GM19351 (cell line): Measurements from ENCODE around the gene MBNL2.

Experiments used
- ATAC-seq: cut with Tn5 transposase; IDR thresholded peaks from one replicate; pipeline ENCODE4 v1.9.1; 2021; ENCODE audit warnings: mild to moderate bottlenecking, moderate library complexity; ENCODE audit not compliant: unreplicated experiment

MBNL2 gene

GRCh38 chr13:97249796-97250495 lies 27.8 kb downstream of the MBNL2 start:
- no peak for ATAC-seq

- ATAC-seq, result no peak
Observed at GRCh38 chr13:97250560-97250959, 28.4 kb downstream of the MBNL2 start.

- no peak for ATAC-seq
Observed at GRCh38 chr13:97252735-97253134, 30.6 kb downstream of the MBNL2 start.

- no peak for ATAC-seq
Observed at GRCh38 chr13:97253581-97254293, 31.6 kb downstream of the MBNL2 start.

GRCh38 chr13:97254816-97255215 lies 32.7 kb downstream of the MBNL2 start:
- ATAC-seq, result no peak

- ATAC-seq, result peak; percentile 34
Observed at GRCh38 chr13:97255515-97256021, 33.4 kb downstream of the MBNL2 start.

GRCh38 chr13:97256343-97256783 lies 34.2 kb downstream of the MBNL2 start:
- ATAC-seq, result no peak

- ATAC-seq, result no peak
Observed at GRCh38 chr13:97257228-97257755, 35.2 kb downstream of the MBNL2 start.

GRCh38 chr13:97257800-97258799 lies 36.0 kb downstream of the MBNL2 start:
- peak; percentile 65 for ATAC-seq

- no peak for ATAC-seq
Observed at GRCh38 chr13:97258801-97259200, 36.7 kb downstream of the MBNL2 start.

GRCh38 chr13:97259410-97259797 lies 37.3 kb downstream of the MBNL2 start:
- ATAC-seq, result no peak

- ATAC-seq, result no peak
Observed at GRCh38 chr13:97259798-97260714, 37.9 kb downstream of the MBNL2 start.

GRCh38 chr13:97261254-97262005 lies 39.3 kb downstream of the MBNL2 start:
- peak; percentile 67 for ATAC-seq

GRCh38 chr13:97262058-97262457 lies 39.9 kb downstream of the MBNL2 start:
- no peak for ATAC-seq

- ATAC-seq, result no peak
Observed at GRCh38 chr13:97263160-97263559, 41.0 kb downstream of the MBNL2 start.

- no peak for ATAC-seq
Observed at GRCh38 chr13:97264663-97265062, 42.5 kb downstream of the MBNL2 start.

- ATAC-seq, result no peak
Observed at GRCh38 chr13:97266332-97266731, 44.2 kb downstream of the MBNL2 start.

GRCh38 chr13:97266772-97267417 lies 44.8 kb downstream of the MBNL2 start:
- no peak for ATAC-seq
